ENCODE results near the gene FSIP1.

DNA sequence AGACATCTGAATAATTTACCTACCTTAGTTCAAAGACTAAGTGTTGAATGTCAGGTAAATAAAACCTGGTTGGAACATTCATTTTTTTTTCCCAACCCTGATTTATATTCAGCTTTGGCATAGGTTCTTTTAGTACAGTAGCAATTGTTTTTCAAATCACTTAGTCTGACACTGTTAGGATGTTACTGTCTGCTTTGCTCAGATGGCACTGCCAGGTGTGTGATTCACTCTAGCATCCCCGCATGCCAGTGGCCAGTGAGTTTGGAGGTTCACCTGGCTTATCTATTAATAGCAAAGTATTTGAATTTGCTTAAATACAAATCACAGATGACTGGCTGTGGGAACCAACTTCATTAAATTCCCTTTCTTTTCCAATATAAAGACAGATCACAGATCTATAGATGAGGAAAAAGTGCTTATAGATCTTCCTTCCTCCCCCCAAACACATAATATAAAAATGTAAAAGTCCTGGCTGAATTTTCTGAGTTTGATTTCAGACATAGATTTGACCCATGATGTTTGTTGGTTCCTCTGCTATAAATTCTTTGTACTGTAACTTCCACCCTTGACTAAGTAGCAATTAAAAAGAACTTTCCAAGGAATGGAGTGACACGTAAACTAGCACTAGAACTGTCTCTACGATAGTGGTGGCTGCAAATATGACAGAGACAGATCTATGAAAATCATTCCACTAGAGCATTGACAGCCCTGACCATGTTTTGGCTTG lies 197.8 kb downstream of the FSIP1 start:
- TF ChIP-seq POLR2A (IDR thresholded peaks at IDR 0.05; ENCODE audit: low read depth, low read length) (no peak), POLR2AphosphoS5 (IDR thresholded peaks at IDR 0.05; ENCODE audit: low read depth, low read length) (no peak), TAF1 (IDR thresholded peaks at IDR 0.05; ENCODE audit: low read depth, low read length) (no peak)
